ENCODE measurements around the gene PGA3.
"Not testable (repeated sequence)": the region's sequence is repeated elsewhere in the genome, so short reads cannot be mapped to it uniquely, and the experiment has no call there.

PGA3 gene

DNA sequence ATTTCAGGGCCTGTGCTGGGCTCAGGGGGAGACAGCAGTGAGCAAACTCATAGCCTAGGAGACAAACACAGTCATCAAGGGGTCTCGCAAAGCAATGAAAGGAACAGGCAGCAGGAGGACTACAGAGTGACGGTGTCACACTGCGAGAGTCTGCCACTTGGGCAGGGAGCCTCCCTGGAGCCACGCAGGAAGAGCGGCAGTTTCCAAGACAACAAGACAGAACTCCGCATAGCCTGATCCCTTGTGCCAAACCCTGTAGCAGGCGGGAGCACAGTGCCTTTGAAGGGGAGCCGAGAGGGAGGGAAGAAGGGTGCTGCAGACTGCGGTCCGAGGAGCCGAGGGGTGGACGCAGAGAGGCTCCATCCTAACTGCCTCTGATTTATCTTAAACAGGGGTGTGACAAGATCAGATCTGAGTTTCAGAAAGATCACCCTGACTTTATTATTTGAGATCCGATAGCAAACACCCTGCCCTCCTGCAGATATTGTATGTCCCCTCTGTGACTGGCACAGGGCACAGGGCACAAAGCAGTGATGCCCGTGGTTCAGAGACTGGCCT is 1.3 kb downstream of the PGA3 start:
- not testable (repeated sequence) for DNase-seq (ENCODE audit: extremely low read depth in 1 of 2, low read depth in 1 of 2)

DNA sequence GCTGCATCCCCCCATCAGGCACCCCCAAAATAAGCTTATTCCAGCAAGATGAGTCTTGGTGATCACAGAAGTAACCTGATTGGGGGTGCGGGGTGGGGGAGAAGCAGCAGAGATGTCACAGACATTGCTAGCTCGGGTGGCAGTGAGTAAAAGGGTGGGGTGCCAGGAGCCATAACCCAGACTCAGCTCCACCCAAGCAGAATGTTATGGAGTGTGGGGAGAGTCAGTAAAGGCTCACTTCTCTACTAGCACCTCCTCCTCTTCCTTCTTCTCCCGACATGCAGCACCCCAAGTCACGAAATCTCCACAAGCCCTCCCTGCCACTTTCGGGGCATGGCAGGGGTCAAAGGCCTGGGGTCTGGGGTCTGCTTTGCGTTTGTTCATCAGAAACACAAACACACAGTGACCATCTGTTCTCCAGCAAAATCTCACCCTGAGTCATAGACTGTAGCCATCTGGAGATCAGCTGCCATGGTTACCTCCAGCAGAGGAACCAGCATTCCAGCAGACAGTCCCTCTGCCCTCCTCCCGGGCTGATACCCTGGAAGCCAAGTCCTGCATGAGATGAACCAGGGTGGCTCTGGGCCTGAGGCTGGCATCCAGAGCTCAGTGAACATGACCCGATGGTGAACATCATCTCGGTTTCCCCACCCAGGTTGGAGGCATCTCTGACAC is 4.5 kb downstream of the PGA3 start:
- DNase-seq (ENCODE audit: extremely low read depth in 1 of 2, low read depth in 1 of 2): not testable (repeated sequence)

DNA sequence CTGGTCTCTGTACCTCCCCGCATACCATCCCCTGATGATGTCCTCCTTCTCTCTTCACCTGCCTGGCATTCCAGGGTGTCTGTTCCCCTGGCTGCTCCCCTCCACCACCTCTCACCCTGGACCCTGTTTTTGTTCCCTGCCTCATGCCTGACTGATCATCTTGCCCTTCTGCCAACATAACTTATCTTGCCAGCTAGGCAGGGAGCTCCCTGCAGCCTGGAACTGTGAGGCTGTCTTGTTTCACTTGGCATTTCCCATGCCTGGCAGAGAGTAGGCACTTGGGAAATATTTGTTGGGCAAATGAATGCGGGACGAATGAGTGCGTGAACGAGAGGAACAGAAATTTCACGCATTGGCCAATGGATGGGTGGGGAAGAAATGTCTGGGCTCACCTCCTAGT is 7.3 kb downstream of the PGA3 start:
- not testable (repeated sequence) for DNase-seq (ENCODE audit: extremely low read depth in 1 of 2, low read depth in 1 of 2)

DNA sequence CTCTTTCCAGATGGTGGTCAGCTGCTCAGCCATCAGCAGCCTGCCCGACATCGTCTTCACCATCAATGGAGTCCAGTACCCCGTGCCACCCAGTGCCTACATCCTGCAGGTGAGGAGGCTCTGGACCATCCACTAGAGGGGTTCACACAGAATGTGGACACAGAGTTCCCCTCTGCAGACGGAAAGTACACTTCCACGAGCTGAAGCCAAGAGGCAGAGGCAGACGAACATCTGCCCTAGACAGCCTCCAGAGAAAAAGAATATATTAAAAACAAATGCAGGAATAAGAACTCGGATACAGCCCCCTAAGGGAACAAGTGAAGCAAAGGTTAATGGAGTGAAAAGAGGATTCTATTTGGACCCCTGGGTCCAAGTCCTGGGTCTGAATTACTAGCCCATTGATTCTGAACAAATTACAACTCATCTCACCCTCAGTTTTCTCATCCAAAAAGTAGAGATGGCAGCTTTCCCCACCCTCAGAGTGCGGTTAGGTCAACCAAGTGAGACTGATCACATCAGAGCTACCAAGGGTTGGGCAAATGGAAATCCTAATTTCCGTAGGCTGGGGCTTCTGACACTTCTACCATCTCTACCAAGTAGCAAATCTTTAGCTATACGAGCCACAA is 8.1 kb downstream of the PGA3 start:
- DNase-seq (ENCODE audit: extremely low read depth in 1 of 2, low read depth in 1 of 2): not testable (repeated sequence)

DNA sequence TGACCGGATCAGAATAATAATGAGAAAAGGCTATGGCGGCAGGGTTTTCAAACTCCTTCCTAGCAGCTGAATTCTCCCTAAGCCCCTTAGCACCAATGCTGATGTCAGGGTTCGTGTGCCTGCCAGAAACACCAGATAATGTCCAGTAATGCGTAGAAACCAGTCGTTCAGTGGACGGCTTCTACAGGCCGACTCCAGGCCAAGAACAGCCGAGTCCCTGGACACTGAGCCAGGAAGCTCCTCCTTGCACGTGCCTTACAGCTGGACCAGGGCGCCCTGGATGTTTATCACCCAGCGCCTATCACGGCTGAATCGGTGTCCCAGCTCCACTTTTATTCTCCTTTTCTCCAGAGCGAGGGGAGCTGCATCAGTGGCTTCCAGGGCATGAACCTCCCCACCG is 8.9 kb downstream of the PGA3 start:
- not testable (repeated sequence) for DNase-seq (ENCODE audit: extremely low read depth in 1 of 2, low read depth in 1 of 2)

DNA sequence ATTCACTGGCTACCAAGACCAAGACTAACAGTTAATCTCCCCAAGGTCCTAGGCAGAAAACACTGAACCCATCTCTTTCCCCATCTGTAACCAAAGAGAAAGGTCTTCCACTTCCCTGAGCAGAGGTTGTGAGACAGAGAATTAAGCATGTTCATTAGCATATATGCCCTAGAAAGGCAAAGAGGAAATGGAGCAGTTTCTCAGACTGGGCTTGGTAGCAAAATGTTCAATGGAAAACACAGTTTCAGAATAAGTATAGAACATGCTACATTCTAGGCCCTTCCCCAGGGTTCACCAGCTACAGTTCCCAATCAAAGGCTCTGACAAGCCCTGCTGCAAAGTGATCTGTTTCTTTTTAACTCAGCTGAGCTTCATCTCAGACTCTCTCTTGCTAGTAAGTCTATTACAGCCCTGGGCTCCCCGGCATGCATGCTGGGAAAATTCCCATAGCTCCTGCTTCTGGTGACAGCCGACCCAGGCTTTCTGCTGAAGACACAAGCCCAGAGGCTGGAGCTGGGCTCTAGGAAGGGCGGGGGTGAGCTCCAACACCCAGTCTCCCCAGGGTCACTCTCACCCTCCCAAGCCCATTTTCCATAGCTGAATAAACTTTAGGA is 10.5 kb downstream of the PGA3 start:
- DNase-seq (ENCODE audit: extremely low read depth in 1 of 2, low read depth in 1 of 2): not testable (repeated sequence)

DNA sequence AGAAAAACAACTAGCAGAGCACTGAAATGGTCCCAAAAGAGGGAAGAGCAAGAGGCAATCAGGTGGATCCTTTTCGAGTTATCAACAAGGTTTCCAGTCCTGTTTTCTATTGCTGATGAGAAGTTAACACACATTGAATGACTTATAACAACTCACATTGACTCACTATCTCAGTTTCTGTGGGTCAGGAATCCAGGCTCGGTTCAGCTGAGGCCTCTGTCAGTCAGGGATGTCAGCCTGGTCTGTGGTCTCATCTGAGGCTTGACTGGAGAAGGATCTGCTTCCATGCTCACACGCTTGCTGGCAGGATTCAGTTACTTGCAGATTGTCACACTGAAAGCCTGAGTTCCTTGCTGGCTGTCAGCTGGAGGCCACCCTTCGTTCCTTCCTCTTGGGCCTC is 15.0 kb downstream of the PGA3 start:
- not testable (repeated sequence) for DNase-seq (ENCODE audit: extremely low read depth in 1 of 2, low read depth in 1 of 2)

DNA sequence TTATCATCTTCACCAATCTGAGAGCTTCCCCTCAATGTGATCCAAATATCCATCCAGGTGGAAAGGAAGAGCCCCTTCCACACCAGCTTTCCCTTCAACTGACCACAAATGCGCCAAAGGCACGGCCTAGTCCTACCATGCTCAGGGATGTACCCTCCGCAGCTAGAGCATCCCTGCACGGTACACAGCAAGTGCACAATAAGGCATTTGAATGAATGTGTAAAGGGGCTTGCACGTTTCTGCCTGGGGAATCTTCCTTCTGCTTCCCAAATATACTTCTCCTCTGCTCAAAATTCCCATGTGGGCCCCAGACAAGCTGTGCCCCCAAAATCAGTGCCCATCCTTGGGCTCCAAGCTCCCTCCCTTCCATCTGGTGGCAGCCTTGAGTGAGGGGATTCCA is 15.7 kb downstream of the PGA3 start:
- DNase-seq (ENCODE audit: extremely low read depth in 1 of 2, low read depth in 1 of 2): not testable (repeated sequence)

DNA sequence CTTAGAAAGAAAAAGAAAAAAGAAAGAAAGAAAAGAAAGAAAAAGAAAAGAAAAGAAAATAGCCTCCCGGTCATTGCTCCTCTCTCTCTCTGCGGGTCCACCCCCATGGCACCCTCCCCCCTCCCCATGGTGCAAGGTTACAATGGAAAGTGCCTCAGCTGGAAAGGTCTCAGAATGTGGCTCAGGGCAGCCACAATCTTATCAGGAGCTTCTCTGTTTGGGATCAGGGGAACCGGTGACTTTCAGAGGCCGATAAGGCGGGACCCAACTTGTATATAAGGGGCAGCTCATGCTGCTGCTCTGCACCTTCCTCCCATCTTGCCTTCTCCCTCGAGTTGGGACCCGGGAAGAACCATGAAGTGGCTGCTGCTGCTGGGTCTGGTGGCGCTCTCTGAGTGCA is 18.7 kb downstream of the PGA3 start, which contains the start of gene PGA4:
TSS of gene PGA4 (plus strand) at position 301 of the 400 bp plus-strand sequence. CDS start at position 355, 54 bp downstream.
- DNase-seq (ENCODE audit: extremely low read depth in 1 of 2, low read depth in 1 of 2): not testable (repeated sequence)

DNA sequence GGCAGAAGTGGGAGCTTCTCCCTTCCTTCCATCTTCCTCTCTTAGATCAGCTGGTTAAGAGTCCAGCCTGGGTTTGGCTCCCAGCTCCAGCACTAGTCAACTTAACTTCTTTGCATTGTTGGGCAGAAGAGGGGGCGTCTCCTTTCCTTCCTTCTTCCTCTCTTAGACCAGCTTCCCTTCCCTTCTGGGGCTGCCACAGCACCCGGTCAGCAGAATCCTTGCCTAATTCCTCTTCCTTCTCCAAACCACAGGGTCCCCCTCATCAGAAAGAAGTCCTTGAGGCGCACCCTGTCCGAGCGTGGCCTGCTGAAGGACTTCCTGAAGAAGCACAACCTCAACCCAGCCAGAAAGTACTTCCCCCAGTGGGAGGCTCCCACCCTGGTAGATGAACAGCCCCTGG is 19.4 kb downstream of the PGA3 start:
- DNase-seq (ENCODE audit: extremely low read depth in 1 of 2, low read depth in 1 of 2): not testable (repeated sequence)

DNA sequence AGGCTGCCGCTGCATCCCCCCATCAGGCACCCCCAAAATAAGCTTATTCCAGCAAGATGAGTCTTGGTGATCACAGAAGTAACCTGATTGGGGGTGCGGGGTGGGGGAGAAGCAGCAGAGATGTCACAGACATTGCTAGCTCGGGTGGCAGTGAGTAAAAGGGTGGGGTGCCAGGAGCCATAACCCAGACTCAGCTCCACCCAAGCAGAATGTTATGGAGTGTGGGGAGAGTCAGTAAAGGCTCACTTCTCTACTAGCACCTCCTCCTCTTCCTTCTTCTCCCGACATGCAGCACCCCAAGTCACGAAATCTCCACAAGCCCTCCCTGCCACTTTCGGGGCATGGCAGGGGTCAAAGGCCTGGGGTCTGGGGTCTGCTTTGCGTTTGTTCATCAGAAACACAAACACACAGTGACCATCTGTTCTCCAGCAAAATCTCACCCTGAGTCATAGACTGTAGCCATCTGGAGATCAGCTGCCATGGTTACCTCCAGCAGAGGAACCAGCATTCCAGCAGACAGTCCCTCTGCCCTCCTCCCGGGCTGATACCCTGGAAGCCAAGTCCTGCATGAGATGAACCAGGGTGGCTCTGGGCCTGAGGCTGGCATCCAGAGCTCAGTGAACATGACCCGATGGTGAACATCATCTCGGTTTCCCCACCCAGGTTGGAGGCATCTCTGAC is 23.3 kb downstream of the PGA3 start:
- not testable (repeated sequence) for DNase-seq (ENCODE audit: extremely low read depth in 1 of 2, low read depth in 1 of 2)

DNA sequence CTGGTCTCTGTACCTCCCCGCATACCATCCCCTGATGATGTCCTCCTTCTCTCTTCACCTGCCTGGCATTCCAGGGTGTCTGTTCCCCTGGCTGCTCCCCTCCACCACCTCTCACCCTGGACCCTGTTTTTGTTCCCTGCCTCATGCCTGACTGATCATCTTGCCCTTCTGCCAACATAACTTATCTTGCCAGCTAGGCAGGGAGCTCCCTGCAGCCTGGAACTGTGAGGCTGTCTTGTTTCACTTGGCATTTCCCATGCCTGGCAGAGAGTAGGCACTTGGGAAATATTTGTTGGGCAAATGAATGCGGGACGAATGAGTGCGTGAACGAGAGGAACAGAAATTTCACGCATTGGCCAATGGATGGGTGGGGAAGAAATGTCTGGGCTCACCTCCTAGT is 26.1 kb downstream of the PGA3 start:
- not testable (repeated sequence) for DNase-seq (ENCODE audit: extremely low read depth in 1 of 2, low read depth in 1 of 2)

DNA sequence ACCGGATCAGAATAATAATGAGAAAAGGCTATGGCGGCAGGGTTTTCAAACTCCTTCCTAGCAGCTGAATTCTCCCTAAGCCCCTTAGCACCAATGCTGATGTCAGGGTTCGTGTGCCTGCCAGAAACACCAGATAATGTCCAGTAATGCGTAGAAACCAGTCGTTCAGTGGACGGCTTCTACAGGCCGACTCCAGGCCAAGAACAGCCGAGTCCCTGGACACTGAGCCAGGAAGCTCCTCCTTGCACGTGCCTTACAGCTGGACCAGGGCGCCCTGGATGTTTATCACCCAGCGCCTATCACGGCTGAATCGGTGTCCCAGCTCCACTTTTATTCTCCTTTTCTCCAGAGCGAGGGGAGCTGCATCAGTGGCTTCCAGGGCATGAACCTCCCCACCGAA is 27.7 kb downstream of the PGA3 start:
- DNase-seq (ENCODE audit: extremely low read depth in 1 of 2, low read depth in 1 of 2): not testable (repeated sequence)

DNA sequence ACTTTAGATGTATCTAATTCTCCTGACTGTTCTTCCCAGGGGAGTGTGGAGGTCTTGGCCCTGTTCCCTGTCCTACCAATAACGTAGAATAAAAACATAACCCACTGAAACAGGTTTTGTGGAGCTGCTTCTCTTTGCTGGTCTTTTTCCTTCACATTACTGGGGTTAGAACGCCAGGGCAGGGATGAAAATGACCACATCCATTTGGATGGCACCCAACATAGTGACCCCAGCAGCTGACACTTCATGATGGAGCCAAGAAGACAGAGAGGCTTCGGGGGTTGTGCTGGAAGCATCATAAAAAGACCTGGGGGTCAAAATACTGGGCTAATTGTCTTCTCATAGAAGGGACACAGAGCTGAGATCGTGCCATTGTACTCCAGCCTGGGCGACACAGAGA is 28.3 kb downstream of the PGA3 start:
- DNase-seq (ENCODE audit: extremely low read depth in 1 of 2, low read depth in 1 of 2): not testable (repeated sequence)

DNA sequence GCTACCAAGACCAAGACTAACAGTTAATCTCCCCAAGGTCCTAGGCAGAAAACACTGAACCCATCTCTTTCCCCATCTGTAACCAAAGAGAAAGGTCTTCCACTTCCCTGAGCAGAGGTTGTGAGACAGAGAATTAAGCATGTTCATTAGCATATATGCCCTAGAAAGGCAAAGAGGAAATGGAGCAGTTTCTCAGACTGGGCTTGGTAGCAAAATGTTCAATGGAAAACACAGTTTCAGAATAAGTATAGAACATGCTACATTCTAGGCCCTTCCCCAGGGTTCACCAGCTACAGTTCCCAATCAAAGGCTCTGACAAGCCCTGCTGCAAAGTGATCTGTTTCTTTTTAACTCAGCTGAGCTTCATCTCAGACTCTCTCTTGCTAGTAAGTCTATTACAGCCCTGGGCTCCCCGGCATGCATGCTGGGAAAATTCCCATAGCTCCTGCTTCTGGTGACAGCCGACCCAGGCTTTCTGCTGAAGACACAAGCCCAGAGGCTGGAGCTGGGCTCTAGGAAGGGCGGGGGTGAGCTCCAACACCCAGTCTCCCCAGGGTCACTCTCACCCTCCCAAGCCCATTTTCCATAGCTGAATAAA is 29.3 kb downstream of the PGA3 start:
- not testable (repeated sequence) for DNase-seq (ENCODE audit: extremely low read depth in 1 of 2, low read depth in 1 of 2)

DNA sequence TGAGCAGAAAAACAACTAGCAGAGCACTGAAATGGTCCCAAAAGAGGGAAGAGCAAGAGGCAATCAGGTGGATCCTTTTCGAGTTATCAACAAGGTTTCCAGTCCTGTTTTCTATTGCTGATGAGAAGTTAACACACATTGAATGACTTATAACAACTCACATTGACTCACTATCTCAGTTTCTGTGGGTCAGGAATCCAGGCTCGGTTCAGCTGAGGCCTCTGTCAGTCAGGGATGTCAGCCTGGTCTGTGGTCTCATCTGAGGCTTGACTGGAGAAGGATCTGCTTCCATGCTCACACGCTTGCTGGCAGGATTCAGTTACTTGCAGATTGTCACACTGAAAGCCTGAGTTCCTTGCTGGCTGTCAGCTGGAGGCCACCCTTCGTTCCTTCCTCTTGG is 33.8 kb downstream of the PGA3 start:
- DNase-seq (ENCODE audit: extremely low read depth in 1 of 2, low read depth in 1 of 2): not testable (repeated sequence)

DNA sequence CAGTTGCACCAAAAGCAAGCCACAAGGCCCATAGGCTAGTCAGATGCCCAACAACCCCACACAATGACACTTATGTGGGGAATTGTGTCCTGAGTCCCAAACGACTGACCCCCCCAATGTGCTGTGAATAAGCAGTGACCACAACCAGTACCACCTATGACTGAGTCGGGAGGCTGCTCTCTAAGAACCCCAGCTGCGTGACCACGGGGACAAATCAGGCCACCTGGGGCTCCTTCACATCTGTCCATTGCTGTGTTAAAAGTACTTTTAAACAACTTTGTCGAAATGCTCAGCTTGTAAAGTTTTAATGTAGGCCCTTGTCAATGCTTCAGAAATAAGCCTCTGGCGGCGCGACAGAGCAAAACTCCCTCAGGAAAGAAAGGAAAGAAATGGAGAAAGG is 37.0 kb downstream of the PGA3 start:
- DNase-seq (ENCODE audit: extremely low read depth in 1 of 2, low read depth in 1 of 2): not testable (repeated sequence)

DNA sequence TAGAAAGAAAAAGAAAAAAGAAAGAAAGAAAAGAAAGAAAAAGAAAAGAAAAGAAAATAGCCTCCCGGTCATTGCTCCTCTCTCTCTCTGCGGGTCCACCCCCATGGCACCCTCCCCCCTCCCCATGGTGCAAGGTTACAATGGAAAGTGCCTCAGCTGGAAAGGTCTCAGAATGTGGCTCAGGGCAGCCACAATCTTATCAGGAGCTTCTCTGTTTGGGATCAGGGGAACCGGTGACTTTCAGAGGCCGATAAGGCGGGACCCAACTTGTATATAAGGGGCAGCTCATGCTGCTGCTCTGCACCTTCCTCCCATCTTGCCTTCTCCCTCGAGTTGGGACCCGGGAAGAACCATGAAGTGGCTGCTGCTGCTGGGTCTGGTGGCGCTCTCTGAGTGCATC is 37.6 kb downstream of the PGA3 start, which contains the start of gene PGA5:
TSS of gene PGA5 (plus strand) at position 301 of the 400 bp plus-strand sequence. CDS start at position 353, 52 bp downstream.
- not testable (repeated sequence) for DNase-seq (ENCODE audit: extremely low read depth in 1 of 2, low read depth in 1 of 2)

DNA sequence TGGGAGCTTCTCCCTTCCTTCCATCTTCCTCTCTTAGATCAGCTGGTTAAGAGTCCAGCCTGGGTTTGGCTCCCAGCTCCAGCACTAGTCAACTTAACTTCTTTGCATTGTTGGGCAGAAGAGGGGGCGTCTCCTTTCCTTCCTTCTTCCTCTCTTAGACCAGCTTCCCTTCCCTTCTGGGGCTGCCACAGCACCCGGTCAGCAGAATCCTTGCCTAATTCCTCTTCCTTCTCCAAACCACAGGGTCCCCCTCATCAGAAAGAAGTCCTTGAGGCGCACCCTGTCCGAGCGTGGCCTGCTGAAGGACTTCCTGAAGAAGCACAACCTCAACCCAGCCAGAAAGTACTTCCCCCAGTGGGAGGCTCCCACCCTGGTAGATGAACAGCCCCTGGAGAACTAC is 38.2 kb downstream of the PGA3 start:
- DNase-seq (ENCODE audit: extremely low read depth in 1 of 2, low read depth in 1 of 2): not testable (repeated sequence)

DNA sequence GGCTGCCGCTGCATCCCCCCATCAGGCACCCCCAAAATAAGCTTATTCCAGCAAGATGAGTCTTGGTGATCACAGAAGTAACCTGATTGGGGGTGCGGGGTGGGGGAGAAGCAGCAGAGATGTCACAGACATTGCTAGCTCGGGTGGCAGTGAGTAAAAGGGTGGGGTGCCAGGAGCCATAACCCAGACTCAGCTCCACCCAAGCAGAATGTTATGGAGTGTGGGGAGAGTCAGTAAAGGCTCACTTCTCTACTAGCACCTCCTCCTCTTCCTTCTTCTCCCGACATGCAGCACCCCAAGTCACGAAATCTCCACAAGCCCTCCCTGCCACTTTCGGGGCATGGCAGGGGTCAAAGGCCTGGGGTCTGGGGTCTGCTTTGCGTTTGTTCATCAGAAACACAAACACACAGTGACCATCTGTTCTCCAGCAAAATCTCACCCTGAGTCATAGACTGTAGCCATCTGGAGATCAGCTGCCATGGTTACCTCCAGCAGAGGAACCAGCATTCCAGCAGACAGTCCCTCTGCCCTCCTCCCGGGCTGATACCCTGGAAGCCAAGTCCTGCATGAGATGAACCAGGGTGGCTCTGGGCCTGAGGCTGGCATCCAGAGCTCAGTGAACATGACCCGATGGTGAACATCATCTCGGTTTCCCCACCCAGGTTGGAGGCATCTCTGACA is 42.1 kb downstream of the PGA3 start:
- DNase-seq (ENCODE audit: extremely low read depth in 1 of 2, low read depth in 1 of 2): not testable (repeated sequence)
